A673 (cell line): ENCODE measurements around the gene CDK14.

Experiments used
- CTCF ChIP-seq: fragments of 300-800, 200-600 bp; sonication (generic); conservative IDR thresholded peaks from 2 replicates; pipeline ENCODE4 v1.5.1; 2017; ENCODE audit warnings: low read depth, mild to moderate bottlenecking, antibody characterized with exemption, low read length, moderate library complexity, mixed read lengths
- EZH2 ChIP-seq: fragments of 200-600 bp; sonication (generic); IDR thresholded peaks from 2 replicates; pipeline ENCODE4 v1.6.1; 2017; ENCODE audit warnings: borderline replicate concordance, low read depth, mild to moderate bottlenecking, mixed read lengths, antibody characterized with exemption, low read length; ENCODE audit not compliant: poor library complexity, severe bottlenecking

DNA sequence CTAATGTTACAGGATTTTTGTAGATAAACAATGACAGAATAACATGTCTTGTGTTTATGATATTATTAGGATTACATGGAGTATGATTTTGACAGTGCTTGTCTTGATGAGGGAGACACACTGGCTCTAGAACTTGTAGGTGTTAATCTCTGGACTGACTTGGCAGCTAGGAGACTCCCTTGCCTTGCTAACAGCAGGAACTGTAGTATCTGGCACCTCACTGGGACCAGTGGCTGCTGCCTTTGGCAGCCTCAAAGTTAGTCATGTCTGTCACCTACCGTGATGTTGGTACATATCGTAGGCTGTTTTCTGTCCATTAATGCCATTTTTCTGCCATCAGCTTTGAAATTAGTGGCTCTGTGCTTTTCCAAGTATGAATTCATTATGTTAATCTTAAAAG is 261.5 kb downstream of the CDK14 start:
- TF ChIP-seq CTCF (no peak; the same call in 1 of the 2 replicates), EZH2 (no peak)
